GM12873 (cell line): ENCODE measurements around the gene NAB1.

ENCODE experiments used
- CTCF ChIP-seq: IDR thresholded peaks from 2 replicates; pipeline ENCODE4 v1.5.1; 2012; ENCODE audit warnings: low read depth, mild to moderate bottlenecking, moderate library complexity, low read length, control low read depth; ENCODE audit not compliant: insufficient read depth; ENCODE audit errors: missing control alignments

Gene NAB1

GRCh38 chr2:190634381-190634780 is 14.5 kb upstream of the NAB1 start:
- no peak for TF ChIP-seq CTCF

GRCh38 chr2:190635781-190636180 is 13.1 kb upstream of the NAB1 start:
- peak; percentile 48 for TF ChIP-seq CTCF

DNA sequence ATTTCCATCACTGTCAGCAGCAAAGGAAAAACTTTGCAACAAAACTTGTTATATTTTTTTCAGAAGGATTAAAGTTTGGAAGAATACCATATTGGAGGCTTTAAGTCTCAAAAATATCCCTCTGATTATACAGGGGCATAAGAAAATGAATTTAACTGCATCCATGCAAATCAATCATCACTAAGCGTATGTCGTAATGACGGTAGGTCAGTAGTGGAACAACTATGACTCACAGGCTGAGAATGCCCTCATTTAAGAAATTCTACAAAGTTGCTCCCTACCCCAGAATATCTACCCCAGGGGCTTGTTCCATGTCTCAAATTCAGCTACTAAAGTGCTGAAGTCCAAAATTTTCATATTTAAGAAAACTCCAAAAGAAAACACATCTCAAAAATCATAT is 12.5 kb upstream of the NAB1 start:
- TF ChIP-seq CTCF: no peak

GRCh38 chr2:190637281-190637734 is 11.6 kb upstream of the NAB1 start:
- no peak for TF ChIP-seq CTCF

GRCh38 chr2:190637903-190638618 is 10.8 kb upstream of the NAB1 start:
- no peak for TF ChIP-seq CTCF

DNA sequence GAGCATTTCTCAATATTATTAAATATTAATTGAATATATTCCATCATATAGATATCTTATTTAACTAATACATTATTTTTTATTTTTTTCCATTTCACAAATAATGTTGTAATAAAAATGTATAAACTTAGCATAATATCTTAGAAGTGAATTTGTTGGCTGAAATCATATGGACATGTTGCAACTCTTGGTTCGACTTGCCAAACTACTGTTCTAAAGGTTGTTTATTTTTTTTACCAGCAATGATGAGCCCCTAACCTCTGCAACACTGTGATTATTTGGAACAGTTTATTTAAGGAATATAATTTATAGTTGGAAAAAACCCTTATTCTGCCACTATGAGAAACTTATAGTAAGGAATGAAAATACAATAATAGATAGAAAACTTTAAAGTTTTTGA is 8.8 kb upstream of the NAB1 start:
- TF ChIP-seq CTCF: no peak

- no peak for TF ChIP-seq CTCF
Observed at GRCh38 chr2:190641469-190641868, 7.4 kb upstream of the NAB1 start.
